Stimulated activated CD8-positive, alpha-beta memory T cell treated with anti-CD3 and anti-CD28 coated beads, Interleukin-4, amount 100 ng/mL, for 4 hours (primary cell): ENCODE measurements around the gene DMAC1.

Experiments
- DNase-seq, 2 donors: peaks; one replicate each; pipeline ENCODE4 v3.0.0-alpha.2; 2020; ENCODE audit warnings: low read depth in 2 of 2, low spot score in 1 of 2

The DMAC1 gene

GRCh38 chr9:7783635-7784063, 15.9 kb downstream of the DMAC1 start:
- no peak for DNase-seq

DNA sequence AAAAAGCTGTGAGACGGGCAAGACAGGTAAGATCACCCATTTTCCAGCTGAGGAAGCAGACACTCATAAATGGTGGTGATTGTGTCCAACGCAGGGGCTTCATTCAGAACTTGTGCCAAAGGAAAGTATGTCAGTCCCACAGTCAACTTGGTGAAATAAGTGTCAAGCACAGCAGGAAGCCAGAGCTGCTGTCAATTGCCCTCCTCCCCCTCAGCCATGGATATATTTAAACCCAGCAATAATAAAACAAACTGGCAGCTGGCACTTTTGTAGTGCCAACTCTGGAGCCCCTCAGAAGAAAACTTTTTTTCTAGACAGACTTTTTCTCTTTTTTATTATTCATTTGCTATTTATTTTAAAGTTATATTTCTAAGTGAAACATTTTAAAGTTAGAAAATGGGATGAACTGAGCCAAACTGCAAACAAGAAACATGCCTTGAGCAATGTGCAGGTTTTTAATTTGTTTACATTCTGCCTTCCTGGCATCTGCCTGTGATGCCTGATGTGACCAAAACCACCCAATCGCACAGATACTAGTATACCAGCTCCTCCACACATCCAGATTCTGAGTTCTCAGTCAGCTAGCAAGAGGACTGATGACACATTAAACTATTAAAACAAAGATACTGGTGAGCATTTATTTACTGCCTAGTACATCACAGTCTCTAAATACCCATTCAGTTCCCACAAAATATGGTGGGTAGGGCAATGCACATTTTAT, 17.0 kb downstream of the DMAC1 start:
- DNase-seq, result no peak

- no peak for DNase-seq
Measured at GRCh38 chr9:7780261-7780988, 19.2 kb downstream of the DMAC1 start.

DNA sequence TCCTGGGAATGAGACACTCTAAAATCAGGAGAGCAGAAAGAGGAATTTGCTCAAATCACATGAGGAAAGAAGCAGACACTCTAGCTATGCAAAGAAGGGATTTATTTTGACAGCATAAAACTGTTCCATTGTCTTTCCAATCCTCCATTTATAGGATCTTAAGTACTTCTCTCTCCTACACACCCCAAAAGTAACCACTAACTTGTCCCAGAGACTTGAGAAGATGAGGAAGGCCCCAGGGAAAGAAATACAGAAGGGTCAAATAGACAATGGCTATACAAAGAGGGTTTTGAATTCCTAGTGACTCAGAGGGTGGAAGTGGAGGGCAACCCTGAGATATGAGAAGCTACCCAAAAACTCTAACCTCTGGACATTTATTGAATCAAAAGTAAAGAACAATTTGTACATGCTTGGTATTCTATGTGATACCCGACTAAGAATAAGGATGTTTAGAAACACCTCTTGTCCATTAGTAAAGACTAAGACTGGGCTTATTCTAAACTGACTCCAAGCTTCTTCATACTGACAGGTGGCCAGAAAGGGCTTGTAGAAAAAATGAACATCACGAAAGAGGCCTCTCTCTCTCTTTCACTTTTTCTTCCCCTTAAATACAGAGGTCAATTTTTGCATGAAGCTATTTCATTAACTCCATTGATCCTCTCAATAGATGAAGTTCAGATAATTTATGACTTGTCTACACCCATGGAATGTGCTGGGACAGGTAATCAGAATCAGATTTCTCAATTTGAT, 20.6 kb downstream of the DMAC1 start:
- DNase-seq, result no peak

GRCh38 chr9:7777771-7778170, 21.8 kb downstream of the DMAC1 start:
- DNase-seq, result no peak

DNA sequence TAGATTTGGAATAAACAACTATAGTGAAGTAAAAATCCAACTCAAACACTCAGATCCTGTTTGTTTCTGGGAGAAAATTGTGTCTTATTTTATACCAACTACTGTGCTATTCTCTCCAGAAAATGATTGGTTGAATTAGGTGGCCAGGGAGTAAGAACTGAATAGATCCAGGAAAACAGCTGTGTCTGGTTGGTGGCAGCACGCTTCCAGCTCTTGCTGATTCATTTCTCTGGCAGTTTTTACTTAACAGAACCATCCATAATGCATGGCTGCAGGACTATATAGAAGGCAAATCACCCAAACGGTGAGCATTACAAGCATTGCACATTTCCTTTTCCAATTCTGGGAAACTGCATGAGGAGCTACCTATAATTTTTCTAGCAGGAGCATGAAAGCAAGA, 29.5 kb downstream of the DMAC1 start:
- no peak for DNase-seq

GRCh38 chr9:7762600-7762999, 37.0 kb downstream of the DMAC1 start:
- DNase-seq, result no peak

DNA sequence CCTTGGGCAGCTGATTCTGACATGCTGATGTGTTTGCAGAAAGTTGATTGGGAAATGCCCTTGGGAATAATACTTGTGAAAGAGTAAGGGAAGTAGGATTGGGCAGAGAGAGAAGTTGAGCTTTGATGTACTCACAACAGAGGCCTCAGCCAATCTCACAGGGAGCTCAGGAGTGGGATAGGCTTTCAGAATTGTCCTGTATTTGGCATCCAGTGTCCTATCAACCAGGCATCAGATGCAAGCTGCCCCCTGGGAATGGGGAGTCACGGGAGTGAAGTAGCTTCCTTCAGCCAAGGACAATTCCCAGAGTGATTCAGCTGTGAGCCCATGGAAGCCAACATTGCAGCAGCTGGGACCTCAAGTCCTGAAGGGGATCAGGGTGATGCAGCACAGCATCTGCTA, 39.6 kb downstream of the DMAC1 start:
- no peak for DNase-seq

DNA sequence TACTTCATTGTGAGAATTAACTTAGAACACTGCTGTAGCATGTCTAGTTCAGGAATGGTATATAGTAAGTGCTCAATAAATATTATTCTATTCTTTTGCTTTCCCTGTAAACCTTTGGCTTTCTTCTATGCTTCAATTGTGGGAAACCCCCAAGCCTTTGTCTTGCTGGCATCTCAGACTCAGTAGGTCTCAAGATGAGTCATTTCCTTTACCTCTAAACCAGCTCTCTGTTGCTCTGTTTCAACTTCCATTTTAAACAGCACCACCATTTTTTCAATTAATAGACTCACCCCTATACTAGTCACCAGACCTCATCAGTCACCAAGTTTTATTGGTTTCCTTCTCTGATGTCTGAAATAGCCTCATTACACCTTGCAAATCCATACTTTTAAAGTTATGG, 43.5 kb downstream of the DMAC1 start:
- DNase-seq, result no peak

GRCh38 chr9:7752481-7752880, 47.1 kb downstream of the DMAC1 start:
- DNase-seq, result no peak
